Stimulated activated naive CD4-positive, alpha-beta T cell treated with Interleukin-2 at 50 U/mL for 16 hours (primary cell): ENCODE measurements around the gene RASSF4.

ENCODE experiments used
- DNase-seq: peaks from one replicate; lab custom pipeline; 2025; lab: John Stamatoyannopoulos, UW

Gene RASSF4

GRCh38 chr10:44959247-44960087, at the start of gene RASSF4:
Gene RASSF4, plus strand, starts transcription at chr10:44959802. Its CDS starts 10,401 bp downstream, at chr10:44970203.
- DNase-seq: peak; percentile 92

GRCh38 chr10:44909910-44910309, 49.7 kb upstream of the RASSF4 start:
- DNase-seq: no peak

- no peak for DNase-seq
These were observed 49.0 kb upstream of the RASSF4 start for GRCh38 chr10:44910602-44911001.

- no peak for DNase-seq
These were observed 48.5 kb upstream of the RASSF4 start, which contains the start of gene TMEM72 for GRCh38 chr10:44911081-44911540. Gene TMEM72, plus strand, starts transcription at chr10:44911337. Its CDS starts 176 bp downstream, at chr10:44911513.

GRCh38 chr10:44911951-44912350, 47.7 kb upstream of the RASSF4 start:
- no peak for DNase-seq

GRCh38 chr10:44913350-44914081, 46.1 kb upstream of the RASSF4 start:
- DNase-seq: no peak

- no peak for DNase-seq
These were observed 44.7 kb upstream of the RASSF4 start for GRCh38 chr10:44914891-44915290.

GRCh38 chr10:44916429-44916828, 43.2 kb upstream of the RASSF4 start:
- no peak for DNase-seq

- DNase-seq: no peak
These were observed 41.8 kb upstream of the RASSF4 start for GRCh38 chr10:44917848-44918247.

GRCh38 chr10:44920252-44920651, 39.4 kb upstream of the RASSF4 start:
- no peak for DNase-seq

GRCh38 chr10:44921061-44921460, 38.5 kb upstream of the RASSF4 start:
- no peak for DNase-seq

GRCh38 chr10:44921506-44921905, 38.1 kb upstream of the RASSF4 start:
- DNase-seq: no peak

- DNase-seq: no peak
These were observed 37.6 kb upstream of the RASSF4 start for GRCh38 chr10:44922021-44922420.

- no peak for DNase-seq
These were observed 36.6 kb upstream of the RASSF4 start for GRCh38 chr10:44922796-44923545.

- DNase-seq: no peak
These were observed 36.0 kb upstream of the RASSF4 start for GRCh38 chr10:44923611-44924010.

GRCh38 chr10:44924261-44925040, 35.2 kb upstream of the RASSF4 start:
- DNase-seq: no peak

GRCh38 chr10:44925224-44925623, 34.4 kb upstream of the RASSF4 start:
- DNase-seq: no peak

- DNase-seq: no peak
These were observed 33.5 kb upstream of the RASSF4 start for GRCh38 chr10:44925811-44926750.

GRCh38 chr10:44926751-44927351, 32.8 kb upstream of the RASSF4 start:
- no peak for DNase-seq

GRCh38 chr10:44927352-44927751, 32.2 kb upstream of the RASSF4 start:
- no peak for DNase-seq
